ENCODE measurements around the gene RETSAT.

Gene RETSAT

DNA sequence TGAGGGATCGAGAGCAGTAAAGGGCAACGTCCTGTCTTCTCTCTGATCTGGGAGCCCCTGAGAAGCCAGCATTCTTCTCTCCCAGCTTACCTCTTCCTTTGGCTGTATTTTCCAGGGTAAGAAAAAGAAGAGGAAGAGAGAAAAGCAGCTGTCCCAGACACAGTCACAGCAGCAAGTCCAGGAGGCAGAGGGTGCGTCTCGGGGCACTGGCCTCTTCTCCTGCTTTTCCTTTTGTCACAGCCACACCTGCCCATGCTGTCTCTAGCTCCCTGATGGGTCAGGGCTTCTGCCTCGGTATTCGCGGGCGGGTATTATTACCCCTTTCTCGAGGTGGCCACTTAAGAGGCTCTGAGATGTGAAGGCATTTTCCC is 46.8 kb downstream of the RETSAT start:
- DNase-seq (ENCODE audit: low read depth in 2 of 2), result no peak

DNA sequence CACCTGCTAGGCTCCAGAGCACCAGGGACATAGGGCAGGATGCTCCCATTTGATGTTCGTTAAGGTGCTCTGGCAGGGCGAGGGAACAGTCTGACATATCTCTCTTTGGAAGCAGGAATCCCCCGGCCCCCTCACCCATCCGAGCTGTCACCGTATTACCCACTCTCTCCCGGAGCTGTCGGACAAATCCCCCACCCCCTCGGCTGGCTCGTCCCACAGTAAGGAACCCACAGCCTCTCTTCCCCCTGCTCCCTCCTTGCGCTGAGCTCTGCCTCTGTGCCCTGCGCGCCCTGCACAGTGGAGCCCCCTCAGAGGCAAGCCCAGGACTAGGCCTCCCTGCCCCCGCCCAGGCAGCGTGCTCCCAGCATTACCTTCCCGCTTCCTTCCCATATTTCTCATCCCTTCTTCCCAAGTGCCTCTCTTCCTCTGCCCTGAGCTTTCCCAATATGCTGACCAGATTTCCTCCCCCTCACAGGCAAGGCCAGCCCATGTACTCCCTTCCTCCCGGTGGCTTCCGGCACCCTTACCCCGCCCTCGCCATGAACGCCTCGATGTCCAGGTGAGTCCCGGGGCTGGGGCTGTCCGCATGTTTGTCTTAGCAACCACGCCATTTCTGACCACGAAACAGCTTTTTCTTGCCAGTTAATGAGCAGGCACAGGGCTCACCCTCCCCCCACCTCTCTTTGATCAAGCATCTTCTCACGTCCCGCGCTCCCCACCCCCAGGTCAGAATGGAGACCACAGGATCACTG is 50.4 kb downstream of the RETSAT start:
- no peak for DNase-seq (ENCODE audit: low read depth in 2 of 2)

DNA sequence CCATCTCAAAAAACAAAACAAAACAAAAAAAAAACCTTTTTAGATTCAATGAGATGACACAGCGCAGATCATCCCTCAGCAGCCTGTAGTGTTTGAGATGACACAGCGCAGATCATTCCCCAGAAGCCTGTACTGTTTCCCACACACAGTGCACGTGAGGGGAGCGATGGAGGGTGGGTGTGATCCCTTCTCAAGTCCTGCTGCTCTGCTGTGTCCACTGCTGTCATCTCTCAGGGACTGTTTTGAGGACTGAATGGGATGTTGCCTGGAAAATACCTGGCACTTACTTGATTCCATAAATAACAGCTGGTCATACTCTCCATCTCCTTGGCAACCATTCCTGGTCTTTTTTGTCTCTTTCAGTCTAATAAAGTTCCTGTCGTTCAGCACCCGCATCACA is 52.2 kb downstream of the RETSAT start:
- no peak for DNase-seq (ENCODE audit: low read depth in 2 of 2)

Data from activated CD4-positive, alpha-beta T cell treated with anti-CD3 and anti-CD28 coated beads for 24 hours (primary cell).